NCI-H2171 (cell line): Measurements from ENCODE around the gene SEMA3B.
A peak's percentile ranks its signal among the peaks of the same experiment; 100 is the strongest.
"Not testable (repeated sequence)": the region's sequence is repeated elsewhere in the genome, so short reads cannot be mapped to it uniquely, and the experiment has no call there.

Source experiments
- DNase-seq: peaks from one replicate; lab custom pipeline; 2025; lab: John Stamatoyannopoulos, UW

The SEMA3B gene

GRCh38 chr3:50237754-50238548 lies 31.0 kb upstream of the SEMA3B start:
- no peak for DNase-seq

- no peak for DNase-seq
Observed at GRCh38 chr3:50238549-50239026, 30.4 kb upstream of the SEMA3B start.

GRCh38 chr3:50239649-50240048 lies 29.3 kb upstream of the SEMA3B start:
- no peak for DNase-seq

GRCh38 chr3:50241163-50241562 lies 27.8 kb upstream of the SEMA3B start:
- no peak for DNase-seq

GRCh38 chr3:50241713-50242380 lies 27.1 kb upstream of the SEMA3B start:
- no peak for DNase-seq

GRCh38 chr3:50242381-50242770 lies 26.6 kb upstream of the SEMA3B start:
- no peak for DNase-seq

- DNase-seq: no peak
Observed at GRCh38 chr3:50242851-50243542, 25.9 kb upstream of the SEMA3B start.

GRCh38 chr3:50243543-50243895 lies 25.4 kb upstream of the SEMA3B start:
- DNase-seq: no peak

- not testable (repeated sequence) for DNase-seq
Observed at GRCh38 chr3:50244813-50245212, 24.1 kb upstream of the SEMA3B start.

GRCh38 chr3:50245251-50245745 lies 23.6 kb upstream of the SEMA3B start:
- DNase-seq: no peak

- peak; percentile 30 for DNase-seq
Observed at GRCh38 chr3:50245831-50246516, 23.0 kb upstream of the SEMA3B start.

- no peak for DNase-seq
Observed at GRCh38 chr3:50246517-50246954, 22.4 kb upstream of the SEMA3B start.

GRCh38 chr3:50248387-50248786 lies 20.6 kb upstream of the SEMA3B start:
- DNase-seq: no peak

GRCh38 chr3:50249457-50249856 lies 19.5 kb upstream of the SEMA3B start:
- no peak for DNase-seq

GRCh38 chr3:50250514-50250913 lies 18.4 kb upstream of the SEMA3B start:
- DNase-seq: no peak

- no peak for DNase-seq
Observed at GRCh38 chr3:50251220-50251619, 17.7 kb upstream of the SEMA3B start.

GRCh38 chr3:50254577-50255250 lies 14.2 kb upstream of the SEMA3B start:
- no peak for DNase-seq

- DNase-seq: no peak
Observed at GRCh38 chr3:50255251-50255615, 13.7 kb upstream of the SEMA3B start.

GRCh38 chr3:50256978-50257890 lies 11.7 kb upstream of the SEMA3B start:
- DNase-seq: no peak

- no peak for DNase-seq
Observed at GRCh38 chr3:50258029-50258680, 10.8 kb upstream of the SEMA3B start.
